GM12891 (cell line): ENCODE results near the gene TLCD2.

Experiments used
- POLR2A ChIP-seq: IDR thresholded peaks from 2 replicates; pipeline ENCODE4 v1.6.1; 2011; ENCODE audit warnings: low read depth, low read length, control low read depth
- POLR2AphosphoS5 ChIP-seq: IDR thresholded peaks from 2 replicates; pipeline ENCODE4 v1.6.1; 2011; ENCODE audit warnings: low read depth, low read length, control low read depth
- POU2F2 ChIP-seq: IDR thresholded peaks from 2 replicates; pipeline ENCODE4 v1.6.1; 2011; ENCODE audit warnings: low read depth, mild to moderate bottlenecking, control low read depth, low read length, moderate library complexity

GRCh38 chr17:1690544-1691221 is 19.5 kb downstream of the TLCD2 start:
- TF ChIP-seq POLR2A (no peak), POU2F2 (no peak), POLR2AphosphoS5 (no peak)
